SK-N-SH treated with all-trans-retinoic acid at 6 μM for 48 hours (cell line): Measurements from ENCODE around the gene RAB13.

Experiments
- ATAC-seq: fragments of 200-7000 bp; cut with Tn5 transposase; 3 replicates; pipeline ENCODE4 v1.9.1; 2020; ENCODE audit warnings: mild to moderate bottlenecking, moderate library complexity
- ARNTL ChIP-seq: fragments of 450-650 bp; formaldehyde crosslinking; IDR thresholded peaks from 2 replicates; pipeline ENCODE4 v1.5.0; 2020; ENCODE audit warnings: low read depth, mild to moderate bottlenecking, moderate library complexity, borderline replicate concordance
- BACH2 ChIP-seq: fragments of 250-450 bp; sonication (Bioruptor Pico); IDR thresholded peaks from 2 replicates; pipeline ENCODE4 v1.9.0; 2021; ENCODE audit warnings: mild to moderate bottlenecking, borderline replicate concordance
- CREB5 ChIP-seq: fragments of 250-450 bp; sonication (Bioruptor Pico); IDR thresholded peaks from 2 replicates; pipeline ENCODE4 v1.5.1; 2020; ENCODE audit warnings: low read depth, mild to moderate bottlenecking, moderate library complexity
- CSDC2 ChIP-seq: fragments of 250-450 bp; sonication (Bioruptor Pico); IDR thresholded peaks from 2 replicates; pipeline ENCODE4 v1.5.0; 2020; ENCODE audit warnings: mild to moderate bottlenecking, moderate library complexity
- CSRNP3 ChIP-seq: fragments of 250-450 bp; sonication (Bioruptor Pico); IDR thresholded peaks from 2 replicates; pipeline ENCODE4 v1.5.1; 2021; ENCODE audit warnings: mild to moderate bottlenecking, moderate library complexity
- ESRRG ChIP-seq: fragments of 250-450 bp; sonication (Bioruptor Pico); IDR thresholded peaks from 2 replicates; pipeline ENCODE4 v1.6.1; 2021; ENCODE audit warnings: mild to moderate bottlenecking
- OSR1 ChIP-seq: fragments of 250-450 bp; sonication (Bioruptor Pico); IDR thresholded peaks from 2 replicates; pipeline ENCODE4 v1.8.0; 2022; ENCODE audit warnings: moderate library complexity, mild to moderate bottlenecking, inconsistent platforms
- POU6F1 ChIP-seq: fragments of 250-450 bp; sonication (Bioruptor Pico); IDR thresholded peaks from 2 replicates; pipeline ENCODE4 v1.8.0; 2021; ENCODE audit warnings: low read depth, mild to moderate bottlenecking, moderate library complexity, borderline replicate concordance
- PPARA ChIP-seq: fragments of 250-450 bp; sonication (Bioruptor Pico); IDR thresholded peaks from 2 replicates; pipeline ENCODE4 v1.5.0; 2020; ENCODE audit warnings: mild to moderate bottlenecking, borderline replicate concordance
- RARB ChIP-seq: fragments of 250-450 bp; sonication (Bioruptor Pico); IDR thresholded peaks from 2 replicates; pipeline ENCODE4 v1.8.0; 2021; ENCODE audit warnings: mild to moderate bottlenecking, moderate library complexity
- SNAI2 ChIP-seq: fragments of 250-450 bp; sonication (Bioruptor Pico); IDR thresholded peaks from 2 replicates; pipeline ENCODE4 v1.5.0; 2020; ENCODE audit warnings: mild to moderate bottlenecking, moderate library complexity
- TCF4 ChIP-seq: fragments of 250-450 bp; sonication (Bioruptor Pico); IDR thresholded peaks from 2 replicates; pipeline ENCODE4 v1.8.0; 2021; ENCODE audit warnings: mild to moderate bottlenecking, moderate library complexity, borderline replicate concordance
- TOX ChIP-seq: fragments of 250-450 bp; sonication (Bioruptor Pico); IDR thresholded peaks from 2 replicates; pipeline ENCODE4 v1.8.0; 2021; ENCODE audit warnings: mild to moderate bottlenecking, moderate library complexity, borderline replicate concordance
- TSHZ2 ChIP-seq: fragments of 250-450 bp; sonication (Bioruptor Pico); IDR thresholded peaks from 2 replicates; pipeline ENCODE4 v1.5.0; 2020; ENCODE audit warnings: mild to moderate bottlenecking, moderate library complexity
- ZC3H10 ChIP-seq: fragments of 250-450 bp; sonication (Bioruptor Pico); IDR thresholded peaks from 2 replicates; pipeline ENCODE4 v1.5.1; 2021; ENCODE audit warnings: mild to moderate bottlenecking, moderate library complexity
- ZFP3 ChIP-seq: fragments of 250-450 bp; sonication (Bioruptor Pico); IDR thresholded peaks from 2 replicates; pipeline ENCODE4 v1.5.0; 2020; ENCODE audit warnings: mild to moderate bottlenecking, moderate library complexity
- ZFP30 ChIP-seq: fragments of 450-650 bp; formaldehyde crosslinking; IDR thresholded peaks from 2 replicates; pipeline ENCODE4 v1.5.0; 2022; ENCODE audit warnings: mild to moderate bottlenecking, moderate library complexity
- ZNF565 ChIP-seq: fragments of 450-650 bp; formaldehyde crosslinking; conservative IDR thresholded peaks from 2 replicates; pipeline ENCODE4 v1.5.0; 2020; ENCODE audit warnings: low read depth, mild to moderate bottlenecking, moderate library complexity
- ZNF70 ChIP-seq: fragments of 450-650 bp; formaldehyde crosslinking; IDR thresholded peaks from 2 replicates; pipeline ENCODE4 v1.5.0; 2020; ENCODE audit warnings: mild to moderate bottlenecking, moderate library complexity
- ZNF8 ChIP-seq: fragments of 450-650 bp; formaldehyde crosslinking; IDR thresholded peaks from 2 replicates; pipeline ENCODE4 v1.5.0; 2020; ENCODE audit warnings: mild to moderate bottlenecking, moderate library complexity

RAB13 gene

GRCh38 chr1:153977250-153978240 lies 8.6 kb downstream of the RAB13 start, which contains the start of gene JTB:
TSS of gene JTB (minus strand) at chr1:153977674. CDS start at chr1:153977252, 422 bp downstream.
- ATAC-seq = peak; percentile 97
- TF ChIP-seq PPARA (CRISPR knock-in tag) (no peak), BACH2 (CRISPR knock-in tag) (no peak), OSR1 (no peak), RARB (CRISPR knock-in tag) (no peak), CSDC2 (CRISPR knock-in tag) (no peak), TSHZ2 (CRISPR knock-in tag) (no peak), ZFP30 (no peak), ZNF70 (CRISPR knock-in tag) (no peak), CSRNP3 (no peak), ZFP3 (no peak), TCF4 (CRISPR knock-in tag) (no peak), ARNTL (CRISPR knock-in tag) (no peak), ESRRG (CRISPR knock-in tag) (no peak), POU6F1 (no peak)

GRCh38 chr1:153976819-153977249 lies 9.3 kb downstream of the RAB13 start:
- ATAC-seq = peak; percentile 23
- TF ChIP-seq CSRNP3 = no peak
- TF ChIP-seq ESRRG (CRISPR knock-in tag) = no peak
- TF ChIP-seq ZC3H10 = no peak
- no peak for TF ChIP-seq RARB (CRISPR knock-in tag)
- TF ChIP-seq TSHZ2 (CRISPR knock-in tag) = no peak
- TF ChIP-seq ZNF565 (CRISPR knock-in tag) = no peak
- TF ChIP-seq TCF4 (CRISPR knock-in tag) = no peak
- no peak for TF ChIP-seq CSDC2 (CRISPR knock-in tag)
- TF ChIP-seq PPARA (CRISPR knock-in tag) = no peak
- TF ChIP-seq ZNF8 (CRISPR knock-in tag) = no peak
- no peak for TF ChIP-seq SNAI2 (CRISPR knock-in tag)

- ATAC-seq = no peak
- no peak for TF ChIP-seq ZFP30
- TF ChIP-seq ZNF565 (CRISPR knock-in tag) = no peak
- TF ChIP-seq ZC3H10 = no peak
- TF ChIP-seq TCF4 (CRISPR knock-in tag) = no peak
- TF ChIP-seq TOX (CRISPR knock-in tag) = no peak
- TF ChIP-seq ARNTL (CRISPR knock-in tag) = no peak
- TF ChIP-seq POU6F1 = no peak
- no peak for TF ChIP-seq RARB (CRISPR knock-in tag)
- no peak for TF ChIP-seq ZNF8 (CRISPR knock-in tag)
- no peak for TF ChIP-seq ZNF70 (CRISPR knock-in tag)
- no peak for TF ChIP-seq CREB5 (CRISPR knock-in tag)
These were observed 12.6 kb downstream of the RAB13 start for GRCh38 chr1:153973525-153973924.
